Psoas muscle (tissue), 8 donors: ENCODE data around the gene RNF149. TPM values are rescaled to one million over a fixed set of nuclear protein-coding genes. Genes with fewer than 3 reads are reported as not detected.

Source experiments
- ATAC-seq, 4 donors: fragments of 200-7000 bp; cut with Tn5 transposase; one replicate each; pipeline ENCODE4 v1.9.1; 2020; ENCODE audit warnings: moderate library complexity in 3 of 4, mild to moderate bottlenecking in 2 of 4
- DNase-seq, 2 donors: peaks; one replicate each; pipeline ENCODE4 v3.0.0-alpha.2; 2020
- H3K27ac ChIP-seq: fragments of 200-600 bp; one replicate; pipeline ENCODE4 v1.8.0; 2022
- H3K27me3 ChIP-seq, 3 donors: fragments of 200-600 bp in 1 of 3; one replicate each; pipeline versions ENCODE4 v1.6.1 to v1.8.0; 2013 to 2022; ENCODE audit warnings: low read length in 2 of 3, mild to moderate bottlenecking in 2 of 3, moderate library complexity in 1 of 3; ENCODE audit not compliant: insufficient read depth in 3 of 3
- H3K36me3 ChIP-seq, 2 donors: fragments of 200-600 bp in 1 of 2; one replicate each; pipeline versions ENCODE4 v1.6.1 to v1.8.0; 2013 to 2022; ENCODE audit warnings: low read depth in 1 of 2, mild to moderate bottlenecking in 1 of 2, moderate library complexity in 1 of 2; ENCODE audit not compliant: insufficient read depth in 1 of 2
- H3K4me1 ChIP-seq: fragments of 200-600 bp; one replicate; pipeline ENCODE4 v1.8.0; 2022
- H3K4me3 ChIP-seq: fragments of 200-600 bp; one replicate; pipeline ENCODE4 v1.8.0; 2022; ENCODE audit warnings: mild to moderate bottlenecking
- H3K9me3 ChIP-seq: fragments of 200-600 bp; one replicate; pipeline ENCODE4 v1.8.0; 2022
- CTCF ChIP-seq: fragments of 200-600 bp; IDR thresholded peaks from one replicate; pipeline ENCODE4 v1.8.0; 2022; ENCODE audit warnings: antibody characterized with exemption
- WGBS, 3 donors: extraction: QIAGEN DNeasy Blood & Tissue Kit; methylation state at CpG; one replicate each; pipeline versions ENCODE4 v1.1.6 to v1.1.7; 2013; 5-methylcytosine and 5-hydroxymethylcytosine counted together
- intact Hi-C, 2 donors: fragments of 100-400 bp; cut with DNase I; formaldehyde crosslinking; loops; one replicate each; pipeline versions ENCODE4 v1.11.0 to v1.14.2; 2022
- polyA plus RNA-seq, 3 donors: library from polyadenylated mRNA; stranded (reverse); fragments of 200-250 nt; gene quantifications; one replicate each; pipeline ENCODE4 v1.2.3, GENCODE V29; 2013
- total RNA-seq, 4 donors: library from RNA; stranded (reverse); fragmentation: NEBNext Ultra II Directional in 2 of 4; extraction: Animal tissue kit (Norgen Biotek cat#: 25700) in 2 of 4; gene quantifications; one replicate each; pipeline versions ENCODE4 v1.2.1 to v1.2.4, GENCODE V29; 2021 to 2023
- donor health status: healthy with polysubstance abuse.
- donor health status: DM: no; HTN: no; CAD: no; lungs with moderate emphysema.
- donor health status: Bipolar disorder and iron deficiency.
- donor health status: healthy.
- donor health status: DM: yes; HTN: yes; CAD: no.
- donor health status: DM: no; HTN: no; CAD: no.
- donor health status: DM: no; HTN: no; CAD: no.
- donor health status: DM: yes; HTN: yes; CAD: no.

RNF149 gene
- total and polyA plus RNA-seq, 7 donors = 10.7 to 23.7 (median 19.2) TPM

GRCh38 chr2:101307503-101307902, 998 bp downstream of the RNF149 start:
- peaks cover 28% of the 10 kb centered on the region for H3K4me1 ChIP-seq
- H3K27ac ChIP-seq = peak overlapping the region; percentile 93

DNA sequence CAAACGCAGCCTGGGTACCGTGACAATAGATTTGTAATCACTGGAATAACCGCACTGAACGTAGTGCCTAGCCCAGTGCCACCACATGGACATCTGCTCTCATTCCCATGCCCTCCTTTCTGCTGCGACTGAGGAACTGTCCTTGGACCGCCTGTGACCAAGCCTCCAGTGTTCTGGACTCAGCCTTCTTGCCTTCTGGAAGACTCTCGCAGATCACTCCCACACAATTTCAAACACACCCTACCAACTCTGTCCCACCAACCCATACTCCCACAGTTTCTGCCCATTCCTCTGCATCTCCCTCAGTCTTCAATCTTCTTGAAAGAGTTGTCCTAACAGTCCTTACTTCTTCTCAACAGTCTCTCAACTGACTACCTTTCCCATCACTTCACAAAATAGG, 2.1 kb downstream of the RNF149 start:
- Histone ChIP-seq H3K4me1 (peaks cover 36% of the 10 kb centered on the region), H3K27ac (peak overlapping the region; percentile 93), H3K4me3 (peak overlapping the region; percentile 83), H3K9me3 (no peaks in the 10 kb centered on the region), H3K27me3 (no peaks in the 10 kb centered on the region), H3K36me3 (peaks cover 0 to 11% of the 10 kb centered on the region in 2 donors)
- intact Hi-C loops = loop anchor here (2.0 to 5.0 kb wide), 2 partner anchors 54 kb away; partner anchors contain the start of gene CNOT11 (in 2 of the 2)
- 34 to 60% (median 38%) methylated on average over 7 of the region's 7 CpGs for WGBS, 3 donors
- ATAC-seq = no peak
- TF ChIP-seq CTCF = no peak
- no peak for DNase-seq

More at GRCh38 chr2:101307503-101307902, 998 bp downstream of the RNF149 start:
- no peak for TF ChIP-seq CTCF
- no peaks in the 10 kb centered on the region for H3K9me3 ChIP-seq
- peaks cover 0 to 2% of the 10 kb centered on the region in 2 donors for H3K36me3 ChIP-seq
- peak overlapping the region; percentile 83 for H3K4me3 ChIP-seq
- intact Hi-C loops = loop anchor here (2.0 to 5.0 kb wide), 2 partner anchors 55 kb away; partner anchors contain the start of gene CNOT11 (in 2 of the 2)
- 23 to 34% (median 30%) methylated on average over 9 of the region's 9 CpGs for WGBS, 3 donors
- DNase-seq (no peak), ATAC-seq (peak in 3 of 4 donors; percentile 23 to 55 (median 40))
- no peaks in the 10 kb centered on the region for H3K27me3 ChIP-seq

DNA sequence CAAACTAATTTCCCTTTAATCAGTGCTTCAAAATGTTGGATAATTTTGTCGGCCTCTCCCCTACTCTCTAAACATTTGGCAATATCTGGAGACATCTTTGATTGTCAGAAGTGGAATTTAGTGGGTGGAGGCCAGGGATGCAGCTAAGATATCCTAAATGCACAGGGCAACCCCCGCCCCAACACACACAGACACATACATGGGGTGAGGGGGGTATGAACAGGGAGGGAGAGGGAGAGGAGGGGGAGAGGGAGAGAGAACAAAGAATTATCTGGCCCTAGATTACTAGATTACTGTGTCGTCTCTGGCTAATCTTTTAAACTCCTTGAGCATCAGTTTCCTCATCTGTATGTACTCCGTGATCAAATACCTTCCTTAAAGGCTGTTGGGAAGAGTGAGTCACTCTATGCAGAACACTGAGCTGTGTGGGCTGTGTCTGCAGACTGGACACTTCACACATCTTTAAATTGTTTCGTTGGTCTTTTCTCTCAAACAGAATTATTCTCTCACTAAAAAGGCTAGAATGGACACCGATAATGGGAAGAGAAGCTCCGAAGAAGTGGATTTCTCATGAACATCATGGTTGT, 2.9 kb downstream of the RNF149 start:
- Histone ChIP-seq H3K9me3 (no peaks in the 10 kb centered on the region), H3K27me3 (no peaks in the 10 kb centered on the region), H3K36me3 (peaks cover 0 to 14% of the 10 kb centered on the region in 2 donors), H3K4me1 (peaks cover 45% of the 10 kb centered on the region), H3K4me3 (peak overlapping the region; percentile 83), H3K27ac (peak overlapping the region; percentile 17)
- intact Hi-C loops = loop anchor here (2.0 to 5.0 kb wide), 2 partner anchors 53 kb away; partner anchors contain the start of gene CNOT11 (in 2 of the 2)
- ATAC-seq = peak in 1 of 4 donors; percentile 31
- 63 to 73% (median 64%) methylated on average over 7 of the region's 7 CpGs for WGBS, 3 donors
- no peak for DNase-seq
- TF ChIP-seq CTCF = no peak

DNA sequence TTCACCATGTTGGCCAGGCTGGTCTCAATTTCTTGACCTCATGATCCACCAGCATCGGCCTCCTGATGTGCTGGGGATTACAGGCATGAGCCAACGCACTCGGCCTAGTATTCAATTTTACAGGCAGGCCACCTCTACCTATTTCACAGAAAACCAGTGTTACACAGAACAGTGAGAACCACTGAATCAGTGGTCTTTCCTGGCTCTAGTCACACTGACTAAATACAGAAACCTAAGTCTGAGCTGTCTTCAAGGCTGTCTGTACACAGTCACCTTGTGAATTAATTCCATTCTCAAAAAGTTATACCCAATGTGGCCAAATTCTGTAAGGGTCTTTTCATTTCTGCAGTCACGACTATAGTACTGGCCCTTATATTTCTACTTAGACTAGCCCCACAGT, 3.5 kb downstream of the RNF149 start:
- no peaks in the 10 kb centered on the region for H3K27me3 ChIP-seq
- peaks cover 50% of the 10 kb centered on the region for H3K4me1 ChIP-seq
- no peak for ATAC-seq
- H3K4me3 ChIP-seq = peak overlapping the region; percentile 31
- 56 to 75% (median 66%) methylated on average over 4 of the region's 4 CpGs for WGBS, 3 donors
- peaks cover 0 to 14% of the 10 kb centered on the region in 2 donors for H3K36me3 ChIP-seq
- no peak for TF ChIP-seq CTCF
- no peaks in the 10 kb centered on the region for H3K9me3 ChIP-seq
- DNase-seq = no peak
- H3K27ac ChIP-seq = peak overlapping the region; percentile 17
- intact Hi-C loops = loop anchor here in 1 of 2 donors (5.0 kb wide), 1 partner anchor 53 kb away; the partner anchor contains the start of gene CNOT11
